DMS153 (cell line): ENCODE measurements around the gene B3GNT3.

ENCODE experiments used
- DNase-seq: peaks from one replicate; lab custom pipeline; 2025; lab: John Stamatoyannopoulos, UW

The B3GNT3 gene

GRCh38 chr19:17860993-17861360, 66.0 kb downstream of the B3GNT3 start:
- no peak for DNase-seq

- DNase-seq: no peak
Observed at GRCh38 chr19:17861542-17862402, 66.8 kb downstream of the B3GNT3 start.

- no peak for DNase-seq
Observed at GRCh38 chr19:17862711-17863519, 68.0 kb downstream of the B3GNT3 start.
